Measurements from ENCODE around the gene VRK1. TPM values are rescaled to one million over a fixed set of nuclear protein-coding genes. Genes with fewer than 3 reads are reported as not detected.

VRK1 gene
- polyA plus RNA-seq, 1 donor: 28.2 TPM

GRCh38 chr14:96790186-96790585, 7.0 kb upstream of the VRK1 start:
- DNase-seq: no peak

- no peak for DNase-seq
These were observed 6.5 kb upstream of the VRK1 start for GRCh38 chr14:96790706-96791105.

GRCh38 chr14:96792003-96792402, 5.2 kb upstream of the VRK1 start:
- no peak for DNase-seq

- DNase-seq: no peak
These were observed 4.6 kb upstream of the VRK1 start for GRCh38 chr14:96792591-96792990.

GRCh38 chr14:96793547-96793946, 3.6 kb upstream of the VRK1 start:
- DNase-seq: no peak

GRCh38 chr14:96795109-96795828, 1.9 kb upstream of the VRK1 start:
- no peak for DNase-seq

GRCh38 chr14:96797582-96798349, 584 bp downstream of the VRK1 start:
- DNase-seq: peak; percentile 10

GRCh38 chr14:96798956-96799355, 1.8 kb downstream of the VRK1 start:
- no peak for DNase-seq

GRCh38 chr14:96799489-96800054, 2.4 kb downstream of the VRK1 start:
- DNase-seq: no peak

- no peak for DNase-seq
These were observed 4.7 kb downstream of the VRK1 start for GRCh38 chr14:96801931-96802330.

- DNase-seq: no peak
These were observed 5.8 kb downstream of the VRK1 start for GRCh38 chr14:96802963-96803362.

GRCh38 chr14:96803958-96804357, 6.8 kb downstream of the VRK1 start:
- DNase-seq: no peak

GRCh38 chr14:96804895-96805294, 7.7 kb downstream of the VRK1 start:
- DNase-seq: peak; percentile 14

GRCh38 chr14:96805956-96806355, 8.8 kb downstream of the VRK1 start:
- no peak for DNase-seq

GRCh38 chr14:96806836-96807235, 9.7 kb downstream of the VRK1 start:
- no peak for DNase-seq

GRCh38 chr14:96808619-96809406, 11.6 kb downstream of the VRK1 start:
- no peak for DNase-seq

- no peak for DNase-seq
These were observed 14.1 kb downstream of the VRK1 start for GRCh38 chr14:96811265-96811664.

GRCh38 chr14:96811985-96812667, 14.9 kb downstream of the VRK1 start:
- DNase-seq: no peak

GRCh38 chr14:96816281-96816680, 19.1 kb downstream of the VRK1 start:
- no peak for DNase-seq

- no peak for DNase-seq
These were observed 20.8 kb downstream of the VRK1 start for GRCh38 chr14:96817750-96818666.

GRCh38 chr14:96821501-96821900, 24.3 kb downstream of the VRK1 start:
- DNase-seq: no peak

Data from left kidney (tissue), 2 donors.